Activated T-cell treated with anti-CD3 and anti-CD28 coated beads, Interleukin-2, amount 50 U/mL, for 4 hours (primary cell): Measurements from ENCODE around the gene DDX10. TPM values are rescaled to one million over a fixed set of nuclear protein-coding genes. Genes with fewer than 3 reads are reported as not detected.

Source experiments
- ATAC-seq, 2 donors: fragments of 200-7000 bp; cut with Tn5 transposase; one replicate each; pipeline ENCODE4 v1.10.0; 2021
- DNase-seq: peaks from one replicate; pipeline ENCODE4 v3.0.0-alpha.2; 2020
- H3K27me3 Mint-ChIP-seq: one replicate; pipeline ENCODE4 v1.8.0; 2021; ENCODE audit warnings: low read depth, mixed read lengths
- H3K36me3 Mint-ChIP-seq: one replicate; pipeline ENCODE4 v1.8.0; 2022; ENCODE audit warnings: mixed read lengths; ENCODE audit not compliant: insufficient read depth
- H3K4me1 Mint-ChIP-seq: one replicate; pipeline ENCODE4 v1.8.0; 2021; ENCODE audit warnings: low read depth, mixed read lengths
- H3K4me3 Mint-ChIP-seq: one replicate; pipeline ENCODE4 v1.8.0; 2021; ENCODE audit warnings: mild to moderate bottlenecking, moderate library complexity, mixed read lengths
- H3K9me3 Mint-ChIP-seq: one replicate; pipeline ENCODE4 v1.8.0; 2021; ENCODE audit warnings: mixed read lengths
- total RNA-seq, 3 donors: library from RNA; stranded (reverse); gene quantifications; one replicate each; pipeline ENCODE4 v1.2.1, GENCODE V29; 2021

Gene DDX10
- 10 to 100 TPM; 85.7 to 94.2 (median 91.8) TPM for total RNA-seq

- DNase-seq, result peak; percentile 98
- peaks cover 20% of the 10 kb centered on the region for H3K36me3 Mint-ChIP-seq
- H3K27me3 Mint-ChIP-seq, result no peaks in the 10 kb centered on the region
- no peaks in the 10 kb centered on the region for H3K9me3 Mint-ChIP-seq
- peak; percentile 98 to 99 for ATAC-seq
- peak within 1 kb of the TSS; percentile 100 for H3K4me3 Mint-ChIP-seq
- peaks cover 39% of the 10 kb centered on the region for H3K4me1 Mint-ChIP-seq
These were observed at the start of gene DDX10 for GRCh38 chr11:108664730-108665525. TSS of gene DDX10 (plus strand) at chr11:108665069. CDS start at chr11:108665154, 85 bp downstream.

- no peaks in the 10 kb centered on the region for H3K9me3 Mint-ChIP-seq
- H3K4me3 Mint-ChIP-seq, result no peak overlapping the region
- peaks cover 3% of the 10 kb centered on the region for H3K4me1 Mint-ChIP-seq
- H3K36me3 Mint-ChIP-seq, result no peaks in the 10 kb centered on the region
- ATAC-seq, result no peak
- DNase-seq, result no peak
- peaks cover 14% of the 10 kb centered on the region for H3K27me3 Mint-ChIP-seq
These were observed 48.3 kb upstream of the DDX10 start for GRCh38 chr11:108616549-108616948.

- Mint-ChIP-seq H3K4me1 (peaks cover 3% of the 10 kb centered on the region), H3K9me3 (no peaks in the 10 kb centered on the region), H3K27me3 (peaks cover 14% of the 10 kb centered on the region), H3K4me3 (no peak overlapping the region), H3K36me3 (no peaks in the 10 kb centered on the region)
- DNase-seq, result no peak
- no peak for ATAC-seq
These were observed 47.8 kb upstream of the DDX10 start for GRCh38 chr11:108617055-108617454.

GRCh38 chr11:108618529-108618928 is 46.3 kb upstream of the DDX10 start:
- DNase-seq (no peak), ATAC-seq (no peak)
- no peak overlapping the region for H3K4me3 Mint-ChIP-seq
- no peaks in the 10 kb centered on the region for H3K36me3 Mint-ChIP-seq
- peaks cover 14% of the 10 kb centered on the region for H3K27me3 Mint-ChIP-seq
- H3K4me1 Mint-ChIP-seq, result peaks cover 3% of the 10 kb centered on the region
- no peaks in the 10 kb centered on the region for H3K9me3 Mint-ChIP-seq

- H3K9me3 Mint-ChIP-seq, result no peaks in the 10 kb centered on the region
- no peak overlapping the region for H3K4me3 Mint-ChIP-seq
- no peaks in the 10 kb centered on the region for H3K36me3 Mint-ChIP-seq
- peaks cover 14% of the 10 kb centered on the region for H3K27me3 Mint-ChIP-seq
- DNase-seq (no peak), ATAC-seq (peak; percentile 84 to 87)
- H3K4me1 Mint-ChIP-seq, result peaks cover 13% of the 10 kb centered on the region
These were observed 43.7 kb upstream of the DDX10 start for GRCh38 chr11:108620958-108621772.

- DNase-seq, result no peak
- Mint-ChIP-seq H3K36me3 (no peaks in the 10 kb centered on the region), H3K9me3 (no peaks in the 10 kb centered on the region), H3K4me1 (peaks cover 13% of the 10 kb centered on the region), H3K4me3 (no peak overlapping the region), H3K27me3 (peaks cover 13% of the 10 kb centered on the region)
- no peak for ATAC-seq
These were observed 42.5 kb upstream of the DDX10 start for GRCh38 chr11:108622341-108622740.

GRCh38 chr11:108624196-108624925 is 40.5 kb upstream of the DDX10 start:
- peaks cover 6% of the 10 kb centered on the region for H3K27me3 Mint-ChIP-seq
- ATAC-seq (peak; percentile 27 to 66), DNase-seq (no peak)
- H3K36me3 Mint-ChIP-seq, result no peaks in the 10 kb centered on the region
- peaks cover 13% of the 10 kb centered on the region for H3K4me1 Mint-ChIP-seq
- no peaks in the 10 kb centered on the region for H3K9me3 Mint-ChIP-seq
- no peak overlapping the region for H3K4me3 Mint-ChIP-seq

GRCh38 chr11:108628326-108628725 is 36.5 kb upstream of the DDX10 start:
- peaks cover 10% of the 10 kb centered on the region for H3K4me1 Mint-ChIP-seq

GRCh38 chr11:108628812-108629211 is 36.1 kb upstream of the DDX10 start:
- peaks cover 10% of the 10 kb centered on the region for H3K4me1 Mint-ChIP-seq
- H3K27me3 Mint-ChIP-seq, result peaks cover 3% of the 10 kb centered on the region
- no peak for ATAC-seq
- H3K9me3 Mint-ChIP-seq, result no peaks in the 10 kb centered on the region
- no peak overlapping the region for H3K4me3 Mint-ChIP-seq
- DNase-seq, result no peak
- no peaks in the 10 kb centered on the region for H3K36me3 Mint-ChIP-seq

More at GRCh38 chr11:108628326-108628725, 36.5 kb upstream of the DDX10 start:
- Mint-ChIP-seq H3K4me3 (no peak overlapping the region), H3K36me3 (no peaks in the 10 kb centered on the region), H3K9me3 (no peaks in the 10 kb centered on the region), H3K27me3 (peaks cover 3% of the 10 kb centered on the region)
- no peak for ATAC-seq
- no peak for DNase-seq

- Mint-ChIP-seq H3K36me3 (no peaks in the 10 kb centered on the region), H3K9me3 (no peaks in the 10 kb centered on the region), H3K4me3 (no peak overlapping the region), H3K27me3 (peaks cover 4% of the 10 kb centered on the region), H3K4me1 (peaks cover 8% of the 10 kb centered on the region)
- no peak for ATAC-seq
- DNase-seq, result no peak
These were observed 35.6 kb upstream of the DDX10 start for GRCh38 chr11:108629274-108629673.

GRCh38 chr11:108632041-108632704 is 32.7 kb upstream of the DDX10 start:
- Mint-ChIP-seq H3K9me3 (no peaks in the 10 kb centered on the region), H3K4me1 (no peaks in the 10 kb centered on the region), H3K27me3 (peaks cover 18% of the 10 kb centered on the region)

GRCh38 chr11:108635106-108635505 is 29.8 kb upstream of the DDX10 start:
- Mint-ChIP-seq H3K9me3 (no peaks in the 10 kb centered on the region), H3K4me3 (no peak overlapping the region), H3K36me3 (no peaks in the 10 kb centered on the region), H3K4me1 (no peaks in the 10 kb centered on the region), H3K27me3 (peaks cover 21% of the 10 kb centered on the region)
- ATAC-seq, result no peak
- no peak for DNase-seq

More at GRCh38 chr11:108632041-108632704, 32.7 kb upstream of the DDX10 start:
- ATAC-seq, result no peak
- Mint-ChIP-seq H3K4me3 (no peak overlapping the region), H3K36me3 (no peaks in the 10 kb centered on the region)
- DNase-seq, result no peak

- no peak for ATAC-seq
- H3K4me3 Mint-ChIP-seq, result no peak overlapping the region
These were observed 28.6 kb upstream of the DDX10 start for GRCh38 chr11:108636222-108636621.

GRCh38 chr11:108639146-108639545 is 25.7 kb upstream of the DDX10 start:
- Mint-ChIP-seq H3K4me1 (no peaks in the 10 kb centered on the region), H3K4me3 (no peak overlapping the region), H3K27me3 (peaks cover 18% of the 10 kb centered on the region), H3K36me3 (no peaks in the 10 kb centered on the region), H3K9me3 (no peaks in the 10 kb centered on the region)
- DNase-seq (no peak), ATAC-seq (no peak)

More at GRCh38 chr11:108636222-108636621, 28.6 kb upstream of the DDX10 start:
- Mint-ChIP-seq H3K9me3 (no peaks in the 10 kb centered on the region), H3K36me3 (no peaks in the 10 kb centered on the region), H3K27me3 (peaks cover 21% of the 10 kb centered on the region), H3K4me1 (no peaks in the 10 kb centered on the region)
- no peak for DNase-seq
